NOMO-1 (cell line): ENCODE results near the gene HORMAD1.
"Not testable (repeated sequence)": the region's sequence is repeated elsewhere in the genome, so short reads cannot be mapped to it uniquely, and the experiment has no call there.

Experiments
- DNase-seq, 2 experiments: peaks; one replicate each; lab custom pipeline; 2025; ENCODE audit not compliant: unreplicated experiment in 2 of 2; lab: John Stamatoyannopoulos, UW

The HORMAD1 gene

DNA sequence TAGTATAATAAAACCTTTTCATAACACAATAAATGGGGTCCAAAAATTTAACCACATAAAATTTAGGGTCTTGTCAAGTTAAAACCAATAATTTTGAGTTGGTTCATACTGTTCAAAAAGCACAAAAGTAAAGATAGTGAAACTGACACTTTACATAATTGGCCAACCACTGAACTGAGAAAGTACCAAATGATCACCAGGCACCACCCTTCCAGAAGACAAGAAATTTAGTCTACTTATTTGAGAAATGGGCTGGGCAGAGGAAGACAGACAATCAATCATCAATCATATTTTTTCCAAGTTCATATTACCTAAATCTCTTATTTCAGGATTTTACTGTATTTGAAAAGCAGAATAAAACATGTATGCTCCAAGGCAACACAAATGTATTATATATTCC, 17.3 kb downstream of the HORMAD1 start:
- no peak for DNase-seq

DNA sequence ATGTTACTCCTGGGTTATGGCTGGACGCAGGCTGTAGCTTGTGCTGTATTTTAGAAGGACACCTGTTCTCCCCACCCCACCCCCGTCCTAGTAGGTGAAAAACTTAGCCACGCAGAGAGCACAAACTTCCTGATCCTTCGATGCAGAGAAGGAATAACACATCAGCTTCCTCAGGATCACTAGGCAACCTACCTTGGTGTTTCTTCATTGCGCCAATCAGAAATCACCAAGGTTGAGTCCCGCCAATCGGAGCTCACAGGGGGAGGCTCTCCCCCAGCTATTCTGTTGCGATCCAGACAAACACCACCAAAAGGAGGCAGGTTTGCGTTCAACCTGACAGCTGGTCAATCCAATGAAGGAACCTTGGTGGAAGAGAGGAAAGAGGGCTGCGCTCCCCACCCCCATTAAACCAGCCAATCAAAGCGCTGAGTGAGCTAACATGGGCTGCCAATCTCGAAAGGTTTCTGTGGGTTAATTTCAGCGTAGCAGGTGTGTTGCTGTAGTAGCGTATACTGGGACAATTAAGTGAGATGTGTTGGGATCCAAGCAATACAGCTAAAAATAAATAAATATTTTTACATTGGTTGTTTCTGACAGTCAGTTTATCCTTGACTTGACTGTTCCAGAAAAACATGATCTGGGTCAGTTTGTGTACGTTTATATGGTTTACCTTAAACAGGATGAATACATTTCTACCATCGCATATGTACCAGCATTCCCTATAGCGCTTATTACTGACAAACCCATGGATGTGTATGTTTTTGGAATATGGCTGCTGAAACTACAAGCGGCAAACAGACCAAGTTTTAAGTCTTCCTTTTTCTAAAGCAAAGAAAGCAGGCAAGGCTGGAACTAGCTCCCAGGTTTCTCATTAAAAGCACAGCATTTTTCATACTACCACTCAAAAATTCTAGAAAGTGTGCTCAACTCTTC, 23.4 kb downstream of the HORMAD1 start, which contains the start of gene GOLPH3L:
Gene GOLPH3L (minus strand): TSS at position 160 of the 933 bp plus-strand sequence. CDS start 2,316 bp downstream, outside the sequence.
- DNase-seq = peak; percentile 96 to 99

DNA sequence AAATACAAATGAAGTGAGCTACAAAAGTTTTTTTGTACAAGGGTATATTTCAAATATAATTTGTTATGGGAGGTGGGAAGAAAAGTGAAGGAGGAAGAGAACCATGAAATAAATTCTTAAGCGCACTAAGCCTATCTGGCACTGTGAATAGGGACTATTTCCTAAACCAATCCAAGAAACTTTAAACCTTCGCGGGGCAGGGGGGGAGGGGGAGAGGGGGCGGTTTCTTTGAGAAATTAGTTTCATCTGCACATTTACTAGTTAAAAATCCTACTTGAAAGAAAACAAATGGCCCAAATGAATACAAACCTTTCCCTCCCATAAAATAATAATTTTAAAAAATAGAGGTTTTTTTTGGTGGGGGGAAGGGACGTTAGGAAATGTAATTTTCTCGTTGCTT, 24.1 kb downstream of the HORMAD1 start:
- DNase-seq = peak in 1 of 2 experiments; percentile 34

DNA sequence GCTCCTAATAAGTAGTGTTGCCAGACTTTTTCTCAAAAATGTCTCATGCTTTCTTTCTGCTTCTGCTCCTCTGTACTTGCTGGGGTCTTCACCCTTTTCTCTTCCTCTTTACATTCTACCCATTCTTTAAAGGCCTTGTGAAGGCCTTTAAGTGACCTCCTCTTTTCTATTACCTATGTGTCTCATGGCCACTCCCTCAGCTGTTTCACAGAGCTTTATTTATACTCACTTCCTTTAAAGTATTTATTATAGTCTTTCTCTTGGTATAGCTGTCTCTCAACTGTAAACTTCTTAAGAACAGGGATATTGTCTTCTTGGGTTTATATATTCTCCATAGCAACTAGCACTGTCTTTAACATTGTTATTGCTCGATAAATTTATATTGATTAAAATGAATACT, 24.5 kb downstream of the HORMAD1 start:
- DNase-seq = peak in 1 of 2 experiments; percentile 42

DNA sequence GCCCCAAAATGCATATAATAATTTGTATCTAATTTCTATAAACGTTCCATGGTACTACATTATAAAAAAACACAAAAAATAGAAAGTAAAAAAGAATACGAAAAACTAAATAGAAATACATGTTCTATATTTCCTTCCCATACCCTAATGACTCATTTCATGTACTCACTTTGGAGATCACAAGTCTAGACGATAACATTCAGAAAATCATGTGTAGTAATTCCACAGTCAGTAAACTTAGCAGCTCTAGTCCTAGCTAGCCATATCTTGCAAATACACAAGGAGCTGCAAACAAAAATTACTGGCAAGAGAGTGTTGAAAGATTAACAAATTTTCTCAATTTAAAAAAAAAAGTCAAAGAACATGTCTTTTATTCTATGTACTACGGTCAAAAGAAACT, 25.1 kb downstream of the HORMAD1 start:
- DNase-seq = no peak

DNA sequence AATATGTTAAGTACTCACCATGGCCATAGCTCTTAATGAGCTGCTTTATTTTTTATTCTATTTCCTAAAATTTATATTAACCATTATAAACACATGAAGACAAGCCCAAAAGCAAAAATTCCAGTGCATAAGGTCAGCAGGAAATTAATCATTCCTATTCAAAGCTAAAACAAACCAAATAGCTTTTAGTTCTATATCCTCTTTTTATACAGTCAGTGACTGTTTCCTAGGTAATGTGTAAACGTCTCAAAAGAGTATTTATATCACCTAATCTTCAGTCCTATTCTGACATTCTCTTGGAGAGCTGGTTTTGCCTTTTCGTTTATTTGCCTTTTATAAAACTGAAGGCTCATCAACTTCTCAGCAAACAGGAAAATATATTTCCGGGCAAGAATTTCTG, 28.0 kb downstream of the HORMAD1 start:
- no peak for DNase-seq

DNA sequence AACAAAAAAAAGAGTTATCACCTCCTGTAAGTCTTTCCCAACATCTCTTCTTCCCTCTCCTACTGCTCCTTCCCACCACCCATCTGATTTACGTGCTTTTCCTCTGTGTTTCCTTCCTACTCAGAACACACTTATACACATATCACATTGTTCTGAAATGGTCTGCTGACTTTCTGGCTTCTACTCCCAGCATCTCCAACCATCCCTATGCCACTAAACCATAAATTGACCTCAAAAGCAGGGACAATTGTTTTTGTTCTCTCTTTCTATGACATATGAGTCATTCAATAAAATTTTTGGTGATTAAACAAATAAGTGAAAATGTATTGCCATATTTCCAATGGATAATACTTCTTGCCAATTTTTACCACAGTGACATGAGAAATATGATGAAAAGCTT, 31.9 kb downstream of the HORMAD1 start:
- DNase-seq = no peak

DNA sequence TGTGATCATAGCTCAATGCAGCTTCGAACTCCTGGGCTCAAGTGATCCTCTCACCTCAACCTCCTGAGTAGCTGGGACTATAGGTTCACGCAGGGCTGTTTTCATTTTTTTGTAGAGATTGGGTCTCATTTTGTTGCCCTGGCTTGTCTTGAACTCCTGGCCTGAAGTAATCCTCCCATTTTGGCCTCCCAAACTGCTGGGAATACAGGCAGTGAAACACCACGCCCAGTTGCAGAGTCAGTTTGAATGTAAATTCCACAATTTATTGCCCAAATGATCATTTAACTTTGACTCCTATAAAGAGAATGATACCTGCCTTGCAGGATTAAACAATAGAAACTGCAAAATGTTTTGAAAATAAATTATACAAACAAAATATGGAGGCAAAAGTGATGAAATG, 34.4 kb downstream of the HORMAD1 start:
- DNase-seq = no peak

DNA sequence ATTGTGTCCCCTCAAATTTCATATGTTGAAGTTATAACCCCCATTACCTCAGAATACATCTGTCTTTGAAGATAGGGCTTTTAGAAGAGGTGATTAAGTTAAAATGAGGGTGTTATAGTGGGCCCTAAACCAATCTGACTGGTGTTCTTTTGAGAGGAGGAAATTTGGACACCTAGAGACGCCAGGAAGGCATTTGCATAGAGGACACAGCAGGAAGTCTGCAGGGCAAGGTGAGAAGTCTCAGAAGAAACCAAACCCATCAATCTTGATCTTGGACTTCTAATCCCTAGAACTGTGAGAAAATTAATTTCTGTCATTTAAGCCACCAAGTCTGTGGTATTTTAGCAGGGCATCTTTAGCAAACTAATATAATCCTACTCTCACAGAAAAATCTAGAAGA, 36.8 kb downstream of the HORMAD1 start:
- no peak for DNase-seq

DNA sequence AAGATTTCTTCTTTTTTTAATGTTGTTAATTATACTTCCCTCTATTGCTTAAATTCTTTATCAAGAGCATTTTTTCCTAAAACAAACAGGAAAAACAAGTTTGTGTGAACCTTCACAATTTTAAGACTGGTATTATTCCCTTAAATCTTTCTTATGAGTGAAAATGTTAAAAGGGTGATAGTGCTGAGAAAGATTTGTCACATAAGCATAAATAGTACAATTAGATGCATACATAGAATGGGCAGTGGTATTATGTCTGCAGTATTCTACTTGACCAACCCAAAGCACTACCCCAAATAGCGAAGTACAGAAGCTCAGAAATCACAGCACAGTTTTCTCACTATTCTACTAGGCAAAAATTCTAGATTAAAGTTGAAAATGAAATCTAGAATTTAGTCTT, 41.7 kb downstream of the HORMAD1 start:
- DNase-seq = no peak

DNA sequence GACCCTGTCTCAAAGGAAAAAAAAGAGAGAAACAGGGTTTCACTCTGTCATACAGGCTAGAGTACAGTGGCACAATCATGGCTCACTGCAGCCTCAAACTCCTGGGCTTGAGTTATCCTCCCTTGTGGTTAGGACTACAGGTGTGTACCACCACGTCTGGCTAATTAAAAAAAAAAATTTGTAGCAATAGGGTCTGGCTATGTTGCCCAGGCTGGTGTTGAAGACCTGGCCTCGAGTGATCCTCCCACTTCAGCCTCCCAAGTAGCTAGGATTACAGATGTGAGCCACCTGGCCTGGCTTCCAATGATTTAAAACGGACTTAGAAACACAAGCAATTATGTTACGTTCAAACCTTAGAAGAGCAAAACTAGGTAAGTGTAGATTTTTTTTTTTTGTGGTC, 45.8 kb downstream of the HORMAD1 start:
- no peak for DNase-seq

DNA sequence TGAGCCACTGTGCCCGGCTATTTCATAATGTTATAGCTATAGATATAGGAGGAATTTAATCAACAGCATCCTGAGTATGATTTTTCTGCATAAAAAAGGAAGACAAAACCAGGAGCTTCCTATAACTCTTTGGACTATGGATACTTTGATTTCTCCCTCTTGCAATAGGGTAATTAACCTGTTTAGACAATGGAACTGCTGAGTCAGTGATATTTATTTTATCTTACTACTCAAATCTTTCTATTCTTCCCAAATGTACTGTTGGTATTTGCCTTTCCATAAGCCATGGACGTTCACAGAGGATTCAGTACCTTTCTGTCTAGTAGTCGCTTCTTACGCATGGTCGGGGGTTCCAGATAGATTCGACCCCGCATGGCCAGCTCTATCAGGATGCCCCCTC, 57.4 kb downstream of the HORMAD1 start:
- no peak for DNase-seq

DNA sequence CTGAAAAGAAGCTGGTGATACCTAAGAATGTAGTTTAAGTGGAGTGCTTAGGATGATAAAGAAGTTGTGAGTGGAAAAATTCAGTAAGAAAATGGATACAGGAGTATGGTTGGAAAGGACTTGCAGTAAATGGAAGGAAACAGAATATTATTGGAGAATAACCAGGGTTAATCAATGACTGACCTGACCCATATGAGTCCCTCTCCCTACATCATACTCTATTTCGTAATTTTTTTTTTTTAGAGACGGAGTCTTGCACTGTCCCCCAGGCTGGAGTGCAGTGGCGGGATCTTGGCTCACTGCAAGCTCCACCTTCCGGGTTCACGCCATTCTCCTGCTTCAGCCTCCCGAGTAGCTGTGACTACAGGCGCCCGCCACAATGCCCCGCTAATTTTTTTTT, 57.9 kb downstream of the HORMAD1 start:
- DNase-seq = no peak

DNA sequence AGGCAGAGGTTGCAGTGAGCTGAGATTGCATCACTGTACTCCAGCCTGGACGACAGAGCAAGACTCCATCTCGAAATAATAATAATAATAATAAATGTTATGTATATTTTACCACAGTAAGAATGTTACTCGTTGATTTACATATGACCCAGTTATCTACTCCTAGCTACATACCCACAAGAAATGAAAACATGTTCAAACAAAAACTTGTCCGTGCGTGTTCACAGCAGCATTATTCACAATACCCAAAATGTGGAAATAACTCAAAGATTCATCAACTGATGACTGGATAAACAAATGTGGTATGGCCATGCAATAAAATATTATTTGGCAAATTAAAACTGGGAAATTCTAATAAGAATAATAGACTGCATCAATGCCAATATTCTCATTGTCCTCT, 59.5 kb downstream of the HORMAD1 start:
- DNase-seq = no peak

DNA sequence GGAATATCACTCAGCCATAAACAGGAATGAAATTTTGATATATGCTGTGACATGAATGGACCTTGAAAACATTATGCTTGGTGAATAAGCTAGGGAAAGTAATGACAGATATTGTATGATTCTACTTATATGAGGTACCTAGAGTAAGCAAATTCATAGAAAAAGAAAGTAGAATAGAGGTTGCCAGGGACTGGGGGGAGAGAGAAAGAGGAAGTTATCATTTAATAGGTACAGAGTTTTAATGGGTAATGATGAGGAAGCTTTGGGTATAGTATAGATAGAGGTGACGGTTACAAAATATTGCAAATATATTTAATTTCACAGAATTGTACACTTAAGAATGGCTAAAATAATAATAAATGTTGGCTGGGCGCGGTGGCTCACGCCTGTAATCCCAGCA, 60.1 kb downstream of the HORMAD1 start:
- DNase-seq = no peak

DNA sequence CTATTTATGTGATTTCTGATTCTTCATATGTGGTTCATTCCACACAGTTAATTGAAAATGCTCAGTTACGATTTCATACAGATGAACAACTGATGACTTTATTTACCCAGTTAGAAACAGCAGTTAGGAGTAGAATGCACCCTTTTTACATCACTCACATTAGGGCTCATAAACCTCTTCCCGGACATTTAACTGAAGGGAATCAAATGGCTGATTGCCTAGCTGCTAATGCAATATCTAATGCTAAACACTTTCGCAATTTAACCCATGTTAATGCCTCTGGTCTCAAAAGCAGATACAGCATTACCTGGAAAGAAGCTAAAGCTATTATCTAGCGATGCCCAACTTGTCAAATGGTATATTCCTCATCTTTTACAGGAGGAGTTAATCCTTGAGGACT, 63.6 kb downstream of the HORMAD1 start:
- not testable (repeated sequence) for DNase-seq

DNA sequence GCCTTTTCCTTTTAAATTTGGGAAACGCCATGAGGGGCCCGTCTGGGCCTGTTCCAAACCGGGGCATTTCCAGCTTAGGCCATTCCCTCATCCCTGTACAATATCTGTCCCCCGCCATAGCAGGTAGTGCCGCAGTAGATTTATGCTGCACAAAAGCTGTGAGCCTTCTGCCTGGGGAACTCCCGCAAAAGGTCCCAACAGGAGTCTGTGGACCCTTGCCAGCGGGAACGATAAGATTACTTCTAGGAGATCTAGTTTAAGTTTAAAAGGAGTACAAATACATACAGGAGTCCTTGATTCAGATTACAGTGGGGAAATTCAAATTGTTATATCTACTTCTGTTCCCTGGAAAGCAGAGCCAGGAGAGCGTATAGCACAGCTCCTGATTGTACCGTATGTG, 66.1 kb downstream of the HORMAD1 start:
- not testable (repeated sequence) for DNase-seq

DNA sequence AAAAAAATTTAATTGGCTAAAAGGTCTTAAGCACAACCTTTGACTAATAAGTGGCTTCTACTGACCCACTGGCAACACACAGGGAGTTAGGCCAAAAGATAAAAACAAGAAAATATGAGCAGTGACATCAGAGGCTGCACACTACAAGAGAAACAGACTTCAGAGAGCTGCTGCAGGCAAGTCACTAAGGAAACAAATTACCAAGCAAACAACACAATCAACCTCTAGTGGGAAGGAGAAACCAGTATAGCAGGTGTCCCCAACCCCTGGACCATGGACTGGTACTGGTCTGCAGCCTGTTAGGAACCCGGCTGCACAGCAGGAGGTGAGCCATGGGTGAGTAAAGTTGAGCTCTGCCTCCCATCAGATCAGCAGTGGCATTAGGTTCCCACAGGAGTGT, 70.5 kb downstream of the HORMAD1 start:
- no peak for DNase-seq

DNA sequence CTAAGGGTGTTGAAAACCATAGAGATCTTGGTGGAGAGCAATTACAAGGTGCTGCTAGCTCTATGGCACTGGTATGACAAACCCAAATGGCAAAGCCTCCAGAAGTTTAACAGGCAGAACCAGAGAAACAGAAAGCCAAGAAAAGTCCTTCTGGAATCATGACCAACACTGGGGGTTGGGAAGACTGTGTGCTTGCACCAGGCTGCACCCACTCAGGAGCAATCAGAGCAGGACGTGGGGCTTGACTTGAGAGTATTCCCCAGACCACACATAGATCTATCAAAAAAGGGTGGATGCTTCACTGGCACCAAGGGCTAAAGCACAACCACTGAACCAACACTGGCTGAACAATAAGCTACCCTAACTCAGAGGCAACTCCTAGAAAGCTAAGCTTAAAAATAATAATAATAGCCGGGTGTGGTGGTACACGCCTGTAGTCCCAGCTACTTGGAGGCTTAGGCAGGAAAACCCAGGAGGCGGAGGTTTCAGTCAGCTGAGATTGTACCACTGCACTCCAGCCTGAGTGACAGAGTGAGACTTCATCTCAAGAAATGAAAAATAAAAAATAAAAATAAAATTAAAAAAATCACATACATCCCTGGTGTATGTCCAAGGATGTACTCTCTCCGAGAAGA, 71.1 kb downstream of the HORMAD1 start:
- DNase-seq = no peak
